H1 (cell line): ENCODE data around the gene RCE1. TPM values are rescaled to one million over a fixed set of nuclear protein-coding genes. Genes with fewer than 3 reads are reported as not detected.

Experiments used
- CTBP2 ChIP-seq: IDR thresholded peaks from 2 replicates; pipeline ENCODE4 v1.7.0; 2011; ENCODE audit warnings: borderline replicate concordance, mild to moderate bottlenecking, moderate library complexity, mixed read lengths, low read length; ENCODE audit not compliant: insufficient read depth, insufficient read length
- KDM4A ChIP-seq: IDR thresholded peaks from one replicate; pipeline ENCODE4 v1.7.1; 2012; ENCODE audit warnings: low read depth, mild to moderate bottlenecking, moderate library complexity, low read length, inconsistent platforms; ENCODE audit not compliant: severe bottlenecking
- MAFK ChIP-seq: IDR thresholded peaks from 2 replicates; pipeline ENCODE4 v1.6.1; 2012; ENCODE audit warnings: low read depth, mild to moderate bottlenecking, improper control_type of control experiment, low read length
- PHF8 ChIP-seq: fragments of 200-600 bp; sonication (generic); conservative IDR thresholded peaks from 2 replicates; pipeline ENCODE4 v1.7.1; 2012; ENCODE audit warnings: low read depth, mild to moderate bottlenecking, inconsistent platforms, low read length, moderate library complexity
- polyA plus RNA-seq, 7 experiments: library from polyadenylated mRNA; depleted of rRNA in 3 of 7; stranded (reverse) in 5 of 7; unstranded in 2 of 7; fragments of >200 nt in 5 of 7; fragments of 200-250 nt in 2 of 7; gene quantifications; 1 replicate in 5 of 7; 2 replicates in 1 of 7; 4 replicates in 1 of 7; pipeline versions ENCODE4 v1.2.1 to v1.2.3, GENCODE V29; 2011 to 2013; ENCODE audit warnings: missing spikeins in 2 of 7, mixed read lengths in 2 of 7
- total RNA-seq: library from RNA; stranded (reverse); fragmentation: NEBNext Ultra II Directional; extraction: Animal tissue kit (Norgen Biotek cat#: 25700); gene quantifications from 2 replicates; pipeline ENCODE4 v1.2.1, GENCODE V29; 2021
- TF ChIP-seq, protein P1 (sequence below), 3 experiments: IDR thresholded peaks; 1 replicate in 2 of 3; 2 replicates in 1 of 3; pipeline versions ENCODE4 v1.5.1 to v1.6.1; 2011; ENCODE audit warnings: low read length in 3 of 3, mild to moderate bottlenecking in 3 of 3, inconsistent platforms in 2 of 3, low read depth in 1 of 3, moderate library complexity in 1 of 3; ENCODE audit not compliant: insufficient read depth in 1 of 3; ENCODE audit errors: control extremely low read depth in 1 of 3

The RCE1 gene
- total and polyA plus RNA-seq, 2 of the 8 experiments (the other 6 are each of a cell fraction or from before 2014, with no cell fraction given), result 35.8 to 84.8 TPM

DNA sequence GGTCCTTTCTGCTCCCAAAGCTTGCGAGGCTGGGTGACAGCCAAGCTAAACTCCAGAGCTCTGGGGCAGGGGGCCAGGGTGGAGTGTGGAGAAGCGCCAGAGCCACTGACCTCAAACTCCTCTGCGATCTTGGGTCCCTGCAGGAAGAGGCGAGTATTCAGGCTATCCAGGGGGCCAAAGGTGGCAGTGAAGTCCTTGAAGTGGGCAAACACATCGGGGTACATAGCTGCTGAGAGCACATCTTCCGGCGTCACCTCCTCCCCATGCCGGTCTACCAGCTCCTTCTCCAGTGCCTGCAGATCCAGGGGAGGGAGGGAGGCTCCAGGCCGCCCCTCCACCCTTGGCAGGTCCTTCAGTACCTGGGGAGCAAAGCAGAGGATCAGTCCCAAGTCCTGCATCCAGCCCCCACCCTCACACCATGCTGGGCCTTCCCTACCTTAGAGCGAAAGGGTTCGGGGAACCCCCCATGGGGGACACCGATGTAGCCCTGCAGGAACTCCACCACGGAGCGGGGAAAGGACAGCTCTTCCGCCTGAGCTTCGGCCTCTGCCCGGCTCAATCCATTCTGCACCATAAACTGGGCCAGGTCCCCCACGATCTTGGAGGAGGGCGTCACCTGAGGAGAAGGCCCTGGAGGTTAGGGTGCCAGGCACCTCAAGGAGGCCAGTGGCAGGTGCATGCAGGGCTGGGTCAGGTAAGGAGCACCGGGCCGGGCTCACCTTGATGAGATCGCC lies 6.4 kb downstream of the RCE1 start (continued):
- TF ChIP-seq, protein P1, sequence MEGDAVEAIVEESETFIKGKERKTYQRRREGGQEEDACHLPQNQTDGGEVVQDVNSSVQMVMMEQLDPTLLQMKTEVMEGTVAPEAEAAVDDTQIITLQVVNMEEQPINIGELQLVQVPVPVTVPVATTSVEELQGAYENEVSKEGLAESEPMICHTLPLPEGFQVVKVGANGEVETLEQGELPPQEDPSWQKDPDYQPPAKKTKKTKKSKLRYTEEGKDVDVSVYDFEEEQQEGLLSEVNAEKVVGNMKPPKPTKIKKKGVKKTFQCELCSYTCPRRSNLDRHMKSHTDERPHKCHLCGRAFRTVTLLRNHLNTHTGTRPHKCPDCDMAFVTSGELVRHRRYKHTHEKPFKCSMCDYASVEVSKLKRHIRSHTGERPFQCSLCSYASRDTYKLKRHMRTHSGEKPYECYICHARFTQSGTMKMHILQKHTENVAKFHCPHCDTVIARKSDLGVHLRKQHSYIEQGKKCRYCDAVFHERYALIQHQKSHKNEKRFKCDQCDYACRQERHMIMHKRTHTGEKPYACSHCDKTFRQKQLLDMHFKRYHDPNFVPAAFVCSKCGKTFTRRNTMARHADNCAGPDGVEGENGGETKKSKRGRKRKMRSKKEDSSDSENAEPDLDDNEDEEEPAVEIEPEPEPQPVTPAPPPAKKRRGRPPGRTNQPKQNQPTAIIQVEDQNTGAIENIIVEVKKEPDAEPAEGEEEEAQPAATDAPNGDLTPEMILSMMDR (IDR thresholded peaks at IDR 0.05; ENCODE audit: control extremely low read depth in 1 of 3, insufficient read depth in 1 of 3, low read depth in 1 of 3, low read length in 3 of 3), result no peak
- TF ChIP-seq CTBP2 (no peak), PHF8 (no peak), KDM4A (no peak), MAFK (no peak)
- TF ChIP-seq, all 59 proteins: peak for 0
